Large intestine (tissue), 3 donors: ENCODE measurements around the gene ELFN1. TPM values are rescaled to one million over a fixed set of nuclear protein-coding genes. Genes with fewer than 3 reads are reported as not detected.
A peak's percentile ranks its signal among the peaks of the same experiment; 100 is the strongest.

Experiments used
- DNase-seq, 2 donors: peaks; one replicate each; pipeline versions ENCODE4 v3.0.0 to v3.0.0-alpha.2; 2013
- H3K27ac ChIP-seq: one replicate; pipeline ENCODE4 v1.5.1; 2013; ENCODE audit warnings: low read length
- H3K27me3 ChIP-seq: 2 replicates; pipeline ENCODE4 v1.6.1; 2013; ENCODE audit warnings: low read length; ENCODE audit not compliant: control insufficient read depth, insufficient read depth
- H3K36me3 ChIP-seq: 2 replicates; pipeline ENCODE4 v1.6.1; 2013; ENCODE audit warnings: low read length; ENCODE audit not compliant: control insufficient read depth, insufficient read depth
- H3K4me1 ChIP-seq: one replicate; pipeline ENCODE4 v1.6.1; 2013; ENCODE audit warnings: low read length; ENCODE audit not compliant: control insufficient read depth, insufficient read depth
- H3K4me3 ChIP-seq: one replicate; pipeline ENCODE4 v1.5.1; 2013; ENCODE audit warnings: low read length
- H3K9me3 ChIP-seq: one replicate; pipeline ENCODE4 v1.6.1; 2013; ENCODE audit warnings: mild to moderate bottlenecking, low read depth, low read length, moderate library complexity; ENCODE audit not compliant: control insufficient read depth
- WGBS: methylation state at CpG from one replicate; pipeline ENCODE4 v1.1.5; 2013; ENCODE audit warnings: low lambda C conversion rate; ENCODE audit not compliant: insufficient coverage; 5-methylcytosine and 5-hydroxymethylcytosine counted together
- polyA plus RNA-seq: library from polyadenylated mRNA; unstranded; fragments of 120-200 nt; gene quantifications from one replicate; pipeline ENCODE4 v1.2.1, GENCODE V29; 2013

Gene ELFN1
- polyA plus RNA-seq, 1 donor = 2.3 TPM

GRCh38 chr7:1663223-1663622 is 6.9 kb upstream of the ELFN1 start:
- Histone ChIP-seq H3K9me3 (peaks cover 8% of the 10 kb centered on the region), H3K27me3 (peaks cover 61% of the 10 kb centered on the region), H3K4me1 (peaks cover 16% of the 10 kb centered on the region), H3K36me3 (no peaks in the 10 kb centered on the region), H3K27ac (no peak overlapping the region), H3K4me3 (no peak overlapping the region)
- no CpG with 5 or more reads among the region's 11 CpGs for WGBS
- no peak for DNase-seq

DNA sequence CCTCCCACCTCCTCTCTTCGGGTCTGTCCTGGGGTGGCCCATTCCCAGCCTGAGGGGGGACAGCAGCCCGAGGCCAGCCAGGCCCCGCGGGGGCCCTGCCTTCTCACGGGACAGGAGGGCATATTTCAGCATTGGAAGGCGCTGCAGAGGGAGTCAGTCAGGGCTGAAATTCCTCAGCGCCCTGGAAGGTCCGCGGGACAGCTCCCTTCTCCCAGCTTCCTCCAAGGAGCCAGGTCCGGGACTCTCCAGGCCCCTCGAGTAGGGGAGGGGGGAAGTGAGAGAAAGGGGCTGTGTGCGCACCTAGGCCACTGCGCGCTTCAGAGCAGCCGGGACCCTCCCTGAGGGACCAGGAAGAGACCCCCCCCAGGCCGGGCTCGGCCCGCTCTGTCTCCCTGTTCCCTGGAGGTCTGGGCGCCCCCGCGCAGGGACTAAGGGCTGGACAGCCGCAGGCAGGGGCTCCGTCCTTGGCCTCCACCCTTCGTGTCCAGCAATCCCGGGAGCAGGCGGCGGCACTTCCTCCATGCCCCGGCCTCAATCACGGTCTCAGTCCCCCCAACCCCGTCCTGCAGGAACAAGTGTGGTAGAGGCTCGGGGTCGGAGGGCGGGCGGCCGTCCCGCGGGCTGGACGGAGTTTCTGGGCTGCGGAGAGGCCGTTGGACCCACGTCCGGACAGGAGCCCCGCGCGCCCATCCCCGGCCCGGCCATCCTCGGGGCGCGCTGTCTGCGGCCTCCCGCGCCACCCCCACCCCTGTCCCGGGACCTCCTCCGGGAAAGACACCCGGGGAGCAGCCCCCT is 6.0 kb upstream of the ELFN1 start:
- Histone ChIP-seq H3K27ac (no peak overlapping the region), H3K36me3 (no peaks in the 10 kb centered on the region), H3K4me1 (peaks cover 16% of the 10 kb centered on the region), H3K4me3 (no peak overlapping the region), H3K9me3 (peaks cover 8% of the 10 kb centered on the region), H3K27me3 (peaks cover 69% of the 10 kb centered on the region)
- WGBS = no CpG with 5 or more reads among the region's 56 CpGs
- no peak for DNase-seq

- DNase-seq = peak; percentile 43 to 54
- no peak overlapping the region for H3K27ac ChIP-seq
- H3K9me3 ChIP-seq = peaks cover 8% of the 10 kb centered on the region
- peaks cover 76% of the 10 kb centered on the region for H3K27me3 ChIP-seq
- no peaks in the 10 kb centered on the region for H3K36me3 ChIP-seq
- H3K4me1 ChIP-seq = peaks cover 19% of the 10 kb centered on the region
- peak overlapping the region; percentile 35 for H3K4me3 ChIP-seq
- WGBS = no CpG with 5 or more reads among the region's 95 CpGs
Measured at GRCh38 chr7:1664711-1665548, 5.1 kb upstream of the ELFN1 start.

- WGBS = no CpG with 5 or more reads among the region's 98 CpGs
- H3K36me3 ChIP-seq = no peaks in the 10 kb centered on the region
- peaks cover 19% of the 10 kb centered on the region for H3K4me1 ChIP-seq
- no peak for DNase-seq
- peaks cover 79% of the 10 kb centered on the region for H3K27me3 ChIP-seq
- no peak overlapping the region for H3K27ac ChIP-seq
- no peak overlapping the region for H3K4me3 ChIP-seq
- H3K9me3 ChIP-seq = peaks cover 11% of the 10 kb centered on the region
Measured at GRCh38 chr7:1665549-1666316, 4.3 kb upstream of the ELFN1 start.

GRCh38 chr7:1666317-1666822 is 3.7 kb upstream of the ELFN1 start:
- Histone ChIP-seq H3K27me3 (peaks cover 84% of the 10 kb centered on the region), H3K4me1 (peaks cover 19% of the 10 kb centered on the region), H3K4me3 (peak overlapping the region; percentile 21), H3K36me3 (no peaks in the 10 kb centered on the region), H3K9me3 (peaks cover 11% of the 10 kb centered on the region), H3K27ac (no peak overlapping the region)
- WGBS = no CpG with 5 or more reads among the region's 58 CpGs
- DNase-seq = no peak

DNA sequence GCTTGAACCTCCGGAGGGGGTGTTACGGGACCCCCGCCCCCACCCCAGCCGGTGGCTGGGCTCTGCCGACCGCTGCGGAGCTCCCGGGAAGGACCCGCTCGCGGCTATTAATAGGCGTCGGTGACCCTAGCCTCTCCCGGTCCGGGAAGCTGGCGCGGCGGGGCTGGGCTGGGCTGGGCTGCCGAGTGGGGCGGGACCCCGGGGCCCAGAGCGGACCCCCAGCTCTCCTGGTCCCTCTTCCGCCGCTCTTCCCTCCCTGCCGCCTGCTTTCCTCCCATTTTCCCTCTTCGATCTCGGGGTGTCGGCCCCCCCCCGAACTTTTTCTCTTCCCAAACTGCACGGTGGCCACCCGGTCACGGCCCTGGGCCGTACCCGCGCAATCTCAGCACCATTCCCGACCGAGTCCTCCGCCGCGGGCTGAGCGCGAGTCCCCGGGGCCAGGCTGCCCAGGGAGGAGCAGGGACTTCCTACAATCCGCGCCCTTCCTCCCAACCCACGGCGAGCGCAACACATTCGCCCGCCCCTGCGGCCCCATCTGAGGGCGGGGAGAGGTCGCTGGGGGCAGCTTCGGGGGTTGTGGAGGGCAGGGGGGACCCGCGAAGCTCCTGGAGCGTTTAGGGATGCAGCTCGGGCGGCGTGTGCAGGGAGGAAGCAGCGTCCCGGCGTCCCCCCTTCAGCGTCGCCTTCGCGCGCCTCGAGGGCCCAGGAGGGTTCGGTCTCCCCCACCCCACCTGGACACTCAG is 3.1 kb upstream of the ELFN1 start:
- H3K27me3 ChIP-seq = peaks cover 85% of the 10 kb centered on the region
- no CpG with 5 or more reads among the region's 70 CpGs for WGBS
- no peak overlapping the region for H3K27ac ChIP-seq

GRCh38 chr7:1667566-1668395 is 2.3 kb upstream of the ELFN1 start:
- H3K36me3 ChIP-seq = no peaks in the 10 kb centered on the region
- no CpG with 5 or more reads among the region's 77 CpGs for WGBS
- H3K27me3 ChIP-seq = peaks cover 85% of the 10 kb centered on the region
- H3K4me3 ChIP-seq = peak overlapping the region; percentile 35
- no peak overlapping the region for H3K27ac ChIP-seq
- DNase-seq = peak in 1 of 2 donors; percentile 51
- peaks cover 19% of the 10 kb centered on the region for H3K4me1 ChIP-seq
- peaks cover 11% of the 10 kb centered on the region for H3K9me3 ChIP-seq

More for the DNA sequence above, 3.1 kb upstream of the ELFN1 start:
- Histone ChIP-seq H3K4me3 (peak overlapping the region; percentile 35), H3K9me3 (peaks cover 11% of the 10 kb centered on the region), H3K4me1 (peaks cover 19% of the 10 kb centered on the region), H3K36me3 (no peaks in the 10 kb centered on the region)
- DNase-seq = no peak

GRCh38 chr7:1668396-1669063 is 1.5 kb upstream of the ELFN1 start:
- H3K27me3 ChIP-seq = peaks cover 77% of the 10 kb centered on the region
- H3K4me3 ChIP-seq = no peak overlapping the region
- no peaks in the 10 kb centered on the region for H3K36me3 ChIP-seq
- peaks cover 19% of the 10 kb centered on the region for H3K4me1 ChIP-seq
- H3K27ac ChIP-seq = no peak overlapping the region
- no CpG with 5 or more reads among the region's 20 CpGs for WGBS
- DNase-seq = no peak
- H3K9me3 ChIP-seq = peaks cover 11% of the 10 kb centered on the region
